IPS-11a (cell line): ENCODE results near the gene ADCY5.

Experiments
- H3K4me3 ChIP-seq: one replicate; pipeline ENCODE4 v1.5.1; 2013; ENCODE audit warnings: low read depth, low read length, control low read depth

The ADCY5 gene

GRCh38 chr3:123330441-123330991 is 118.4 kb downstream of the ADCY5 start:
- H3K4me3 ChIP-seq: no peak overlapping the region

DNA sequence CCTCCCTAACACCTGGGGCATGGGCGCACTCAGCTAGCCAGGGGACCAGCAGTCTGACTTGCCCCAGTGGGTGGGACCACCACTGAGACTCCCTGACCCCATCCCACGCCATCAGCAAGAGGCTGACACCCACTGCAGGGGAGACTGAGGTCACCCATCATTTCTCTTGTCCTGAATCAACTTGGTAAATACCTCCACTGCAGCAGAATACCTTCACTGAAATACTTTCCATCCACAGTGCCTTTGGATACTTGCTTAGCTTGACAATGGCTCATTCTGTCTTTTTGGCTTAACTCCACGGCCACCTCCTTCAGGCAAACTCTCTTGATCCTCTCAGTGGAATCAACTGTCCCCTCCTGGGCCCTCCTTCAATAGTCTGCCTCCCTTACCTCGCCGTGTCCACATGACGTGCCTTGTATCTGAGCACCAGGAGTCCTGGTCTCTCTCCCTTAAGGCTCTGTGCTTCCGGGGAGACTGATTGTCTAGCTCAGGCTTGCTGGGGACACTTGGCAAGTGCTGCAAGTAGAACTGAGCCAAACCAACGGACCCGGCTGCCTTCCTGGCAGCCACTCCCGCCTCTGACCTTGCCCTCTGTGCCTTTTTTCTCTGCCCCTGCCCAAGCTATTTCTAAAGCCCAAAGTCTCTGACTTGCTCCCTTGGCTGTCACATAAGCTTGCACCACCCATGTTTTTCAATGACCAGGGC is 119.1 kb downstream of the ADCY5 start:
- H3K4me3 ChIP-seq: no peak overlapping the region

DNA sequence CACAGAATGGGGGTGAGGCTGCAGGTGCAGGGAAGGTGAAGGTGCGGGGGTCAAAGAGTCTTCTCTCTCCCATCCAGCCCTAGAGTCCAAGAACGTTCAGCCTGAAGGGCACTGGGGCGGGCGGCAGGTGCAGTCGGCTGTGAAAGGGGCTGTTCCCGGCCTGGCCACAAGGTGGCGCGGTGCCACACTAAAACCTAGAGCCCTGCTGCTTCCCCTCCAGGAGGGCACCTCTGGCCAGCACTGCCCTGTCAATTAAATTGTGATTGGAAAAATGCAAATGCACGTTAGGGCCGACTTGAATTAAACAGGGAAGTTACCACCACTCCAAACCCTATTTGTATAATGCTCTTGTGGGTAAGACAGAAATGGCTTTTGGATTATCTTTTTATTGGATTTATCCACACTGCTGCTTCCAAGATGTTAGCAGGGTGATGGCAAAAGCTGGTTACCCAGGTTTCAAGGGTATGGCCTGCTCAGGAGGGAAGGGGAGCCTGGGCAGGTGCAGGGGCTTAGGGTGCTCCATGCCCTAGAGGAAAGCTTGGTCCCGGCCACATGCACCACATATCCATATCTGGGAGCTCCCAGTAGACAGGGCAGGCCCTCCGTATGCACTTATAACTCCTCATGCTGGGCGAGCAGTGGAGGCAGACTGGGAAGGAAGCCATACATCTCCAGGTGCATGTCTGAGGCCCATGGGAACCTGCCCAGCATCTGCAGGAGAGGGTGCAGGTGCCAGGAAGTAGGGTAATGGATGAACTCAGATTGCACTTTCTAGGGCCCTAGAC is 119.8 kb downstream of the ADCY5 start:
- H3K4me3 ChIP-seq: no peak overlapping the region

DNA sequence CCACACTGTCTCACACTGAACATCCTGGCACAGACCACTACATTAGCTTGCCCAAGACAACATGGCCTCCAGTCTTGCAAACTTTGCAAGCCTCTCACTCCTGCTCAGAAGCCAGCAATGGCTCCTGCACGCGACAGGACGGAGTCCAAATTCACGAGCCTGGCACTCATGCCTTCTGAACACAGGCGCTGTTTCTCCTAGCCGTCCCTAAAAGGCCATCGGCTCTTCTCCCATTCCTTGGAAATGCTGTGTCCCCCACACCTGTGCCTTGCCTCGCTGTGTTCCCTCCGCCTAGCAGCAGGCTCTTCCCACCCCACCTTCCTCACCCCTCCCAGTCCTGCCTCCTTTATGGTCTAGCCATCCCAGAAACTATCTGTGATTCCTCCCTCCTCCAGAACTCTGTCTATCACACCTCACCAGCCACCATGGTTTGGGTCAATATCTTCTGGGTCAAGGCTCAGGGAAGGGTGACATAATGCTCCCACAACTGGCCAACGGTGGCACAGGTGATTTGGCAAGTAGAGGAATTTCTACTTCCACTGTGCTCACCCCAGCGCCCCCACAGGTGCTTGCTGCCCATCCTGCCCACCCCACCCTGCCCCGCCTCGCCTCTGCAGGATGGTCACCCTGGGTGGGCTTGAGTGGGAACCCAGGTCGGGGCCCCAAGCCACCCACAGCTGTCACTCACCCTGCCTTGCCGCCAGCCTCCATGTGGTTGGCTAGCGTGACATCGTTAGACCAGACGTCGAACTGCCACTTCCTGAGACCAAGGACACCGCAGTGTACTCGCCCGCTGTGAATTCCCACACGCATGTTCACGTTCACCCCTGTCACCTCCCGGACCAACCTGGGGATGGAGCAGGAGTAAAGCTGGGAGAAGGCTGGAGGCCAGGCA is 120.7 kb downstream of the ADCY5 start:
- no peak overlapping the region for H3K4me3 ChIP-seq

- no peak overlapping the region for H3K4me3 ChIP-seq
These were observed 121.4 kb downstream of the ADCY5 start for GRCh38 chr3:123327480-123327879.

DNA sequence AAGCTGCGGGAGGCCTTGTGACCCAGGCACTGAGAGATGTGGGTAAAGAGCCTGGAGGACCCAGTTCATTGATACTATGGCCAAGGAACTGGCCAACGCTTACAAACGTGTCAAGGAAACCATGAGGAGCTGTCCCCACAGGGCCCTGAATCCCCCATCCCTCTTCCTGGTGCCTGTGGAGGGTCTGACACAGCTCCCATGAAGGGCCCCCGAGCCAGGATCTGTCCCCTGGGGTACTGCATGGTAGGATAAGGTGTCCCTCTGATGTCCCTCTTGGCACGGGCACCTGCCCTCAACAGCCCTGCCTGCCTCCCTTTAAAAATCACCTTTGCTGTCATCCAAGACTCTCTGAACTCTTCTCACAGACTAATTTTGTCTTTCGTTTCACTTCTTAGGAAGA is 122.4 kb downstream of the ADCY5 start:
- H3K4me3 ChIP-seq: no peak overlapping the region

DNA sequence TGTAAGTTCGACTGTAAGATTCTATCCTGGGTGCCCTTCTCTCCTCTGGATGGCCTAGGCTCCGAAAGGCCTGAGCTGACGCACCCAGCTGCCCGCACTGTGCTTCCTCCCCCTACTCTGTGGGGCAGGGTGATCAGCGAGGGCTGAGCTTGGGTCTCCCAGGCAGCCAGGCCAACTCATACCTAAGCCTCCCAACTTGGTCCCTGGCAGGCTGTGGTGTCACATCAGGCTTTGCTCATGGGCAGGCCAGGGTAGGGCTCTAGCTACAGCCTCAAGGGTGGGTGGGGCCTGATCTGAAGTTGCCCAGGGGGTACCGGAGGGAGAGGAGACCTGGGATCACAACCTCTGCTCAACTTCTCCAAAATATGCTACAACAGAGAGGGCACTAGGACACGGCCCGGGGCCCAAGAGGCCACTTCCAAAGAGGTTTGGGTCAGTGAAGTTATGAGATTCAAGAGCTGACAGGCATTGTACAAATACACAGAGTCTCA is 123.1 kb downstream of the ADCY5 start:
- no peak overlapping the region for H3K4me3 ChIP-seq

DNA sequence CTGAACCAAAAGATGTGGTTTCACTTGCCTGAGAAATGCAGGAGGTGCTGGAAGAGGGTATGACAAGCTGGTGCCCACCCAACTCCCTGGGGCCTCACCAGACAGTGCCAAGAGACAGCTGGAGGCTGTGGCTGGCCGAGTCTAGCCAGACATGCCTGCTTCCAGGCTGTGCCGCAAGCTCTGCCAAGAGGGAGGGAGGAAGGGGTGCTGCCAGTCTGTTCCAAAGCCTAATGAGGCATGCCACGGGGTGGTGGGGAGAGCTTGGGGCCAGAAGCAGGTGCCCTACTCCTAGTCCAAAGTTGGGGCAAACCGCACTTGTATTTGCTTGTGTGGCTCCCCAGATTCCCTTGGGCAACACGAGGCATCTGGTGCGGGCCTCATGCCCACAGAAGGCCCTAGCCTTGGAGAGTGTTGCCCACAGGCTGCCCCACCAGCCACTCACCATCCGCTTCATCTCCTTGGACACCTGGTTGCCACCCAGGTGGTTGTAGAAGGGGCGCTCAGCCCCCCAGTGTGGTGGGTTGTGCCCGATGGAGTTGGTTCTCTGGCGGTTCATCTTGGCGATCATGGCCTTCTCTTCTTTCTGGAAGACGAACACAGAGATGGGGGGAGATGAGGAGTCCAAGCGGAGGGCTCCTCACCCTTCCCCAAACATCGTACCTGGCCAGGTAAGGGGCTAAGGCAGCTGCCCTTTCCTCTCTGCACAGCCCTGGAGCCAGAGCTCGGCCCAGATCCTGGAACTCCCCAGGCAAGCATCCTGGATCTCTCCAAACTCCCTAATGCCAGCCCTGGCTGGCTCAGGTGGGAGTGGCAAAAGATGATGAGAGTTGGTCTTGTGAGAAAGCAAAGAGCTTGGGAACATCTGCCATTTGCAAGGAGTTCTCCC is 123.8 kb downstream of the ADCY5 start:
- H3K4me3 ChIP-seq: no peak overlapping the region

DNA sequence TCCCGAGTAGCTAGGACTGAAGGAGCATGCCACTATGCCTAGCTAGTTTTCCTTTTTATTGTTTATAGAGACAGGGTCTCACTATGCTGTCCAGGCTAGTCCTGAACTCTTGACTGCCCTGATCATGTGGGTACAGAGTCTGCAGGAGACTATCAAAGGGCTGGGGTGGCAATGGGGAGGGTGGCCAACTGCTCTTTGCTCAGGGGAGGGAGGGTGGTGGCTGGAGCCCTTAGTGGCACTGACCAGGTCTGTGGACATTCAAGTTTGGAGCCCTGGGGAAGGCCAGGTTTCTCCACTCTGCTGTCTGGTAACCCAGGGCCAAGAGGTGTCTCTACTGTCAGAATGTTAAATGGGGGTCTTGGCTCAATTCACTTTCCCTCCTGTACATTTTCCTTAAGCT is 125.1 kb downstream of the ADCY5 start:
- no peak overlapping the region for H3K4me3 ChIP-seq

GRCh38 chr3:123322866-123323265 is 126.0 kb downstream of the ADCY5 start:
- H3K4me3 ChIP-seq: no peak overlapping the region

- H3K4me3 ChIP-seq: no peak overlapping the region
These were observed 127.1 kb downstream of the ADCY5 start for GRCh38 chr3:123321806-123322205.

GRCh38 chr3:123320221-123320620 is 128.7 kb downstream of the ADCY5 start:
- H3K4me3 ChIP-seq: no peak overlapping the region

DNA sequence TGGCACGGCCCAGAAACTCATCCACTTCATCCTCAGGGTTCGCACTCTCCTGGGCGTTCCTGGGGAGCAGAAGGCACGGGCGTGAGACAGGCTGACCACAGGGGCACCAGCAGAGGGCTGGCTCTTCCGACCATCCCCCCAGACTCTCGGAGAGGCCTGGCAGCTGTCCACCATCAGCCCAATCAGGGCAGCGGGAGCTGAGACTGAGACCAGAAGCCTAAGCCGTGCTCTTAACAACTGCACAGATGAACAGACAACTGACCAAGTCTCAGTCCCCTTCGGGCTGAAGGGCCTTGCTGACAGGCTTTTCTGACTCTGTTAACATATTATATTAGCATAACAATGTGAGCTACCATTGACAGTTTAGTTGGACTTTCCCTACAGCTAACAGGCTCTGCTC is 129.1 kb downstream of the ADCY5 start:
- no peak overlapping the region for H3K4me3 ChIP-seq

DNA sequence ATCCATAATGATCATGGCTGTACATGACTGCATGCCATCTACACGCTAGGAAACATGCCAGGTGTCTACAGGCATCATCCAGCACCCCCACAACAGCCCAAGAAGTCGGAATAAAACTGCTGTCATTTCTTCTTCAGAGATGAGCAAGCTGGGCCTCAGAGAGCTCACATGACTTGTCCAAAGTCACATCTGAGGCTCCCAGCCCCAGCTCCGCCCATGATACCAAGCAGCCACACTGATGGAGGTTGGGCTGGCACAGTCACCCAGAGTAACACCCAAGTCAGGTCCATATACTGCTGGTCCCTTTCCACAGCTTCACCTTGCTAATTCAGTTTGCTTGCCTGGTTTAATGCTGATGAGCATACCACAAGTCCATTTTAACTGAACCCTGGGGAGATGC is 130.5 kb downstream of the ADCY5 start:
- H3K4me3 ChIP-seq: no peak overlapping the region

GRCh38 chr3:123317716-123318115 is 131.2 kb downstream of the ADCY5 start:
- no peak overlapping the region for H3K4me3 ChIP-seq

DNA sequence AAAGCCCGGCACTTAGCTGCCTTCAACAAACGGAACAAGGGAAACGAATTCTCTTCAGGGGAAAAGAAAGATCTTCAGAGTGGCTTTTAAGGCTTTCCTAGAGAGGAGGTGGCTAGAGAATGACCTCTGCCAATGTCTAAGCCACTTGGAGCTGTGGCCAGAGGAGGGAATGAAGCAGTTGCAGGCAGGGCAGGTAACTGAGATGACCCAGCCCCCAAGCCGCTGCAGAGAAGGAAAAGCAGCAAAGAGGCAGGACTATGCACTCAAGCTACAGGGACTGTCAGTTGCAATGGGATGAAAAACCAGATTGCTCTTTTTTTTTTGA is 133.7 kb downstream of the ADCY5 start:
- H3K4me3 ChIP-seq: no peak overlapping the region

DNA sequence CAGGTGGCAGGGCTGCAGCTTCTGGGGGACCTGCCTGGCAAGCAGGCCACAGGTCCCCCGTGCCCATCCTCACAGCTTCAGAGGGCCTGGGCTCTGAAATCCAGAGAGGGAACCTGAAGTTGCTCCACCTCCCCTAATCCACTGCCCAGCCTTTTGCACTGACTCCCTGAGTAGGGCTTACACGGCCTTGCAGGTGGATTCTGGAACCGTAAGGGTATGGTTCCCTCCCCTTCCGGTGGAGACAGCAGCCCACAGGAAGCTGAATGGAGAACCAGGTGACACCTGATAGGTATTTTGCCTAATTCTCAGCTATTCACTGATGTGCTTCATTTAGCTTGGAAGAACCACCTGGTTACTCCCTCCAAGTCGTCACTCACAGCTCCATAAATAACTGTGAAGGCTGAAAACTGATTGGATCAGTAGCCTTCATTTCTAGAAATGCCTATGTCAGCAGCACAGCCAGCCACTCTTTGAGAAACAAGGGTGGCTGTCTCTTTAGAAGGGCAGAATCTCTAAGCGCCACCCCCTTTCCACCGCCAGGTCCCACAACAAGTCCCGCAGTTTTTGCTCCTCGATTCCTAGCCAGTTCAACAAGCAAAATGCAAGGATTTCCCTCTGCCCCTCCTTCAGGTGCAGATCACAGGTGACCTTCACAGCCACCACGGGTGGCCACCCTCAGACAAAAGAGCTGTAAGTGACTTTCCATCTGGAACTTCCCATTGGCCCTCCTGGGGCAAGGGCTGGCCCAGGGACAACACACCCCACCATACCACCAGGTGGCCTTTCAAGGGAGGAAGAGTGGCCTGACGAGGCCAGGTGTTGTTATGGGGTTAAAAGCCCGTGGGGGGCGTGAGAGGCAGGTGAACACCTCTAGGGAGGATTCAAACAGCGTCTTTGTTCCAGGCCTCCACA is 134.3 kb downstream of the ADCY5 start:
- no peak overlapping the region for H3K4me3 ChIP-seq

DNA sequence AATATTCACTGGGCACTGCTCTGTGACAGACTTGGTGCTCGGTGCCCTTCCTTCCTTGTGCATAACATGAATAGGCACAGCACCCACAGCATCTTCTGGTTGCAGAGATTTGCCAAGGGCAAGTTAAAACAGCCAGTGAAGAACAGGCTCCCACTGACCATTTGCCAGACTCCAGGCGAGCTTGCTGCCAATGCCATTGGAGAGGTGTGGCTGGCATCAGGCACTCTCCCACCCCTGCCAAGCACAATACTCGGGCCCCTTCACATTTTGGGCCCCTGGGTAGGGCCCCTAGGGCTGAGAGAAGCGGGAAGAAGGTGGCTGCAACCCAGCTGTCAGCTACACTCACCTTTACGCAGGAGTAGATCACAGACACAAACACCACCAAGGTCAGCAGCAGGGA is 135.0 kb downstream of the ADCY5 start:
- no peak overlapping the region for H3K4me3 ChIP-seq
